DOHH2 (cell line): Measurements from ENCODE around the gene CNTN5.

Experiments used
- H3F3A ChIP-seq: fragments of 200-600 bp; sonication (generic), shearing (Covaris generic); 2 replicates; pipeline ENCODE4 v1.6.0; 2016; ENCODE audit warnings: antibody characterized with exemption, mild to moderate bottlenecking; ENCODE audit not compliant: control insufficient read depth, insufficient read depth
- H3K27ac ChIP-seq: fragments of 200-600 bp; sonication (generic); 2 replicates; pipeline ENCODE4 v1.5.1; 2014; ENCODE audit warnings: low read depth, mild to moderate bottlenecking, low read length, moderate library complexity
- H3K27me3 ChIP-seq: fragments of 200-600 bp; sonication (generic); 2 replicates; pipeline ENCODE4 v1.6.1; 2014; ENCODE audit warnings: mild to moderate bottlenecking, low read length, mixed read lengths; ENCODE audit not compliant: control insufficient read depth
- H3K36me3 ChIP-seq: fragments of 200-600 bp; sonication (generic); 2 replicates; pipeline ENCODE4 v1.6.1; 2014; ENCODE audit warnings: mild to moderate bottlenecking, low read length, moderate library complexity, mixed read lengths; ENCODE audit not compliant: control insufficient read depth
- H3K4me1 ChIP-seq: fragments of 200-600 bp; sonication (generic); 2 replicates; pipeline ENCODE4 v1.6.1; 2014; ENCODE audit warnings: mild to moderate bottlenecking, low read length, mixed read lengths; ENCODE audit not compliant: control insufficient read depth
- H3K4me2 ChIP-seq: fragments of 200-600 bp; sonication (generic); 2 replicates; pipeline ENCODE4 v1.6.0; 2014; ENCODE audit warnings: mild to moderate bottlenecking, low read length, moderate library complexity
- H3K4me3 ChIP-seq: fragments of 200-600 bp; sonication (generic); 2 replicates; pipeline ENCODE4 v1.5.1; 2014; ENCODE audit warnings: mild to moderate bottlenecking, low read length, mixed read lengths
- H3K79me2 ChIP-seq: fragments of 200-600 bp; sonication (generic); 2 replicates; pipeline ENCODE4 v1.6.1; 2014; ENCODE audit warnings: mild to moderate bottlenecking, low read length, mixed read lengths; ENCODE audit not compliant: control insufficient read depth
- H3K9me2 ChIP-seq: fragments of 200-600 bp; sonication (generic); replicated peaks from 2 replicates; pipeline ENCODE4 v1.6.1; 2014; ENCODE audit warnings: mild to moderate bottlenecking, low read length, mixed read lengths; ENCODE audit not compliant: control insufficient read depth
- H3K9me3 ChIP-seq: fragments of 200-600 bp; sonication (generic); 2 replicates; pipeline ENCODE4 v1.6.1; 2014; ENCODE audit warnings: antibody characterized with exemption, low read length, mixed read lengths; ENCODE audit not compliant: control insufficient read depth, insufficient read depth
- H4K20me1 ChIP-seq: fragments of 200-600 bp; sonication (generic); 2 replicates; pipeline ENCODE4 v1.6.0; 2014; ENCODE audit warnings: low read depth, mild to moderate bottlenecking, antibody characterized with exemption, low read length, moderate library complexity; ENCODE audit not compliant: control insufficient read depth, insufficient read depth
- EZH2phosphoT487 ChIP-seq: fragments of 200-600 bp; sonication (generic); IDR thresholded peaks from 2 replicates; pipeline ENCODE4 v1.6.1; 2017; ENCODE audit warnings: borderline replicate concordance, mild to moderate bottlenecking, antibody characterized with exemption, low read length, moderate library complexity, mixed read lengths
- TF ChIP-seq, protein P1 (sequence below): fragments of 200-600 bp; sonication (generic); IDR thresholded peaks from one replicate; pipeline ENCODE4 v1.5.1; 2014; ENCODE audit warnings: antibody characterized with exemption, mild to moderate bottlenecking, low read depth, low read length; ENCODE audit not compliant: poor library complexity, severe bottlenecking

Gene CNTN5

GRCh38 chr11:99535406-99535805 is 514.7 kb downstream of the CNTN5 start:
- Histone ChIP-seq H3K36me3 (no peaks in the 10 kb centered on the region), H3K4me3 (no peak overlapping the region), H3F3A (no peaks in the 10 kb centered on the region), H3K9me3 (no peaks in the 10 kb centered on the region), H3K27me3 (no peaks in the 10 kb centered on the region), H3K4me2 (no peak overlapping the region), H4K20me1 (no peaks in the 10 kb centered on the region), H3K27ac (no peak overlapping the region), H3K4me1 (no peaks in the 10 kb centered on the region), H3K79me2 (no peaks in the 10 kb centered on the region), H3K9me2 (no peaks in the 10 kb centered on the region)
- TF ChIP-seq, protein P1, sequence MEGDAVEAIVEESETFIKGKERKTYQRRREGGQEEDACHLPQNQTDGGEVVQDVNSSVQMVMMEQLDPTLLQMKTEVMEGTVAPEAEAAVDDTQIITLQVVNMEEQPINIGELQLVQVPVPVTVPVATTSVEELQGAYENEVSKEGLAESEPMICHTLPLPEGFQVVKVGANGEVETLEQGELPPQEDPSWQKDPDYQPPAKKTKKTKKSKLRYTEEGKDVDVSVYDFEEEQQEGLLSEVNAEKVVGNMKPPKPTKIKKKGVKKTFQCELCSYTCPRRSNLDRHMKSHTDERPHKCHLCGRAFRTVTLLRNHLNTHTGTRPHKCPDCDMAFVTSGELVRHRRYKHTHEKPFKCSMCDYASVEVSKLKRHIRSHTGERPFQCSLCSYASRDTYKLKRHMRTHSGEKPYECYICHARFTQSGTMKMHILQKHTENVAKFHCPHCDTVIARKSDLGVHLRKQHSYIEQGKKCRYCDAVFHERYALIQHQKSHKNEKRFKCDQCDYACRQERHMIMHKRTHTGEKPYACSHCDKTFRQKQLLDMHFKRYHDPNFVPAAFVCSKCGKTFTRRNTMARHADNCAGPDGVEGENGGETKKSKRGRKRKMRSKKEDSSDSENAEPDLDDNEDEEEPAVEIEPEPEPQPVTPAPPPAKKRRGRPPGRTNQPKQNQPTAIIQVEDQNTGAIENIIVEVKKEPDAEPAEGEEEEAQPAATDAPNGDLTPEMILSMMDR: no peak
- no peak for TF ChIP-seq EZH2phosphoT487

DNA sequence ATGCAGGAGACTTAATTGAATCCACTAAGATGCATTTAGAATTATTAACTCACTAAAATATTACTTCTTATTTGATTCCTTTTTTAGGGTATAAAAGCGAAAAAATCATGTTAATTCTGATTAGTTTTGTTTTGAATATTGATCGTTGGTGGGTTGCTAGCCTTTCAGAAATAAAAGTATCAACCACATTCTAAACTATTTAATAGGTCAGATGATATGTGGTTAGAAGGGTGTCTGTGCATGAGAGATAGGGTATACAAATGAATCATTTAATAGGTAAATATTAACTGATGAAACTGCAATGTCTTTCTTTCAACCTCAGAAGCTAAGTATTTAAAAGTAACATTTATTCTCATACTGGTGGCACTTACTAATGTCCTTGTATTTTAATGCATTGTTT is 515.1 kb downstream of the CNTN5 start:
- H3K79me2 ChIP-seq: no peaks in the 10 kb centered on the region
- H4K20me1 ChIP-seq: no peaks in the 10 kb centered on the region
- no peak overlapping the region for H3K27ac ChIP-seq
- H3K9me3 ChIP-seq: no peaks in the 10 kb centered on the region
- no peaks in the 10 kb centered on the region for H3F3A ChIP-seq
- H3K27me3 ChIP-seq: no peaks in the 10 kb centered on the region
- H3K36me3 ChIP-seq: no peaks in the 10 kb centered on the region
- H3K9me2 ChIP-seq: no peaks in the 10 kb centered on the region
- H3K4me2 ChIP-seq: no peak overlapping the region
- no peak overlapping the region for H3K4me3 ChIP-seq
- H3K4me1 ChIP-seq: no peaks in the 10 kb centered on the region
- no peak for TF ChIP-seq EZH2phosphoT487
- TF ChIP-seq, protein P1: no peak

DNA sequence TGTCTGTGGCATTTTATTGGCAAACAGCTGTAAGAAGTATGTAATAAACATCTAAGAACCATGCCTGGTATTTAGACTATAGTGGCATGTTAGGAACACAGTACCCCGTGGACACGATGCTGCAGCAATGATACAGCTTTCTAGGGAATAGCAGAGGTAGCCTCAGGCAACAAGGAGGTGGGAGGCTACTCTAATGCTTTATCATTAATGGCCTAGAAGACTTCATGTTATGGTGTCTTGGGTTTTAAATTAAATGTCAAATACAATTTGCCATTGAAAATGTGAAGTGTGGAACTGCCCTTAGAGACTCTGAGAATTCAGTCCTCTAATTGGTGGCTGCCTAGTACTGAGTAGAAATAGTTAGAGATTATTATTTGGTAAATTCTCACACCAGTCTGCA is 516.9 kb downstream of the CNTN5 start:
- Histone ChIP-seq H3K9me3 (no peaks in the 10 kb centered on the region), H3K4me3 (no peak overlapping the region), H3K27ac (no peak overlapping the region), H3K79me2 (no peaks in the 10 kb centered on the region), H3K9me2 (no peaks in the 10 kb centered on the region), H3F3A (no peaks in the 10 kb centered on the region), H4K20me1 (no peaks in the 10 kb centered on the region), H3K4me2 (no peak overlapping the region), H3K4me1 (no peaks in the 10 kb centered on the region), H3K27me3 (no peaks in the 10 kb centered on the region), H3K36me3 (no peaks in the 10 kb centered on the region)
- TF ChIP-seq EZH2phosphoT487: no peak
- TF ChIP-seq, protein P1: no peak

DNA sequence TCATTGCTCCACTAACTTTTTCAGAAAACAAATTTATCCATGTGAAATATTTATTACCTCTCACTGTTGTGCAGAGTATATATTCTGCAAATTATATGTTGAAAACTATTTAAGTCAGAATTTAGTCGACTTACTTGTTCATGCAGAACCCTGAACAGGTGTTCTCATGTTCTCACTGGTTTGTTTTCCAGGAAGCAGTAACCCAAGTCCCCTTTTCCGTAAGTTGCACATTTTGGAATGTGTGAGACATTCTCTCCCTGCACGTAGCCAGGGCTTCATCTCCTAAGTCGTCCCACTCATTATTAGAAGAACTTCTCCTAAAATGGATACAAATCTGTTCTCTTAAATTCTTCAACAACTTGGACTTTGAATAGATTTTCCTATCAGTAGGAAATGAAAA is 524.9 kb downstream of the CNTN5 start:
- Histone ChIP-seq H3K27ac (no peak overlapping the region), H3K79me2 (no peaks in the 10 kb centered on the region), H3K4me3 (no peak overlapping the region), H4K20me1 (no peaks in the 10 kb centered on the region), H3K4me1 (no peaks in the 10 kb centered on the region), H3K36me3 (no peaks in the 10 kb centered on the region), H3F3A (no peaks in the 10 kb centered on the region), H3K9me3 (no peaks in the 10 kb centered on the region), H3K4me2 (no peak overlapping the region), H3K27me3 (no peaks in the 10 kb centered on the region), H3K9me2 (no peaks in the 10 kb centered on the region)
- no peak for TF ChIP-seq EZH2phosphoT487
- TF ChIP-seq, protein P1: no peak
